SK-N-MC (cell line): ENCODE data around the gene STK39.

Experiments used
- EZH2 ChIP-seq: fragments of 200-600 bp; sonication (generic); IDR thresholded peaks from one replicate; pipeline ENCODE4 v1.6.1; 2017; ENCODE audit warnings: antibody characterized with exemption
- POLR2AphosphoS5 ChIP-seq: IDR thresholded peaks from 2 replicates; pipeline ENCODE4 v1.6.1; 2012; ENCODE audit warnings: mild to moderate bottlenecking, low read depth, low read length, borderline replicate concordance

DNA sequence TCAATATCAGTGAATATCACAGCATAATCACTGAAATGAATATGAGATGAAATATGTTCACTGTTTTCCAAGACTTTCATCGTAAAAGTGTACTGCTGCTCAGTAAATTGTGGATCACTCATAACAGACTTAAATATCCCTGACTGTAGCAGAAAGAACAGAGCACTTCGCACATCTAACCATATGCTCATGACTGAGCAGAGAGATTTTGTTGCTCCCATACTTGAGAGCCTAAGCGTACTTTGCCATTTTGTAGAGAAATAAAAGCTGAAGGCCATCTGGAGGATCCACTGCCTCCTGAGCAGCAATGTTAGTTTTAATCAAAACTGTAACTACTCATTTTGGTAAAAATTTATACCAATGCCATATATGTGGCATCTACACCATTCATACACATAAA lies 243.5 kb downstream of the STK39 start:
- TF ChIP-seq EZH2 (no peak), POLR2AphosphoS5 (no peak)
